GM21737 (cell line): ENCODE measurements around the gene UGT3A1.

Source experiments
- ATAC-seq: cut with Tn5 transposase; IDR thresholded peaks from one replicate; pipeline ENCODE4 v1.9.1; 2021; ENCODE audit warnings: mild to moderate bottlenecking, moderate library complexity; ENCODE audit not compliant: unreplicated experiment

UGT3A1 gene

GRCh38 chr5:35920890-35921289, 70.3 kb downstream of the UGT3A1 start:
- no peak for ATAC-seq

GRCh38 chr5:35919191-35919590, 72.0 kb downstream of the UGT3A1 start:
- no peak for ATAC-seq

DNA sequence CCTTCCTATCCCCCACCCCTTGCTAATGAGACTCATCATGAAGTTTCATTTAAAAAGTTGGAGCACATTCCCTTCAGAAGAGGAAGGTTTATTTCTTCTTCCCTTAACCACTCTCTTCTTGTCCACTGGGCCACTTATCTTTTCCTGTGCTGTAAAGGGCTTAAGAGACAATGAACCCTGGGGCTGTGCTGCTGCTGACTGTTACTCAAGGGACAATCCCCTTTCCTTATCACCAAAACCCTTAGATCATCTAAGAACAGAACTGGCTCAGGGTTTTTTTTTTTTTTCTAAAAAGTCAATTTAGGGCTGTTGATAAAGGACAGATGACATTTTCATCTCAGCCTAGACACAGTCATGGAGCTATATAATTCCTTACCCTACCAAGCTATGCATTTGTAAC, 82.4 kb downstream of the UGT3A1 start:
- ATAC-seq, result no peak

GRCh38 chr5:35908228-35908627, 83.0 kb downstream of the UGT3A1 start:
- ATAC-seq, result no peak

- no peak for ATAC-seq
Observed at GRCh38 chr5:35904443-35905132, 86.6 kb downstream of the UGT3A1 start.

DNA sequence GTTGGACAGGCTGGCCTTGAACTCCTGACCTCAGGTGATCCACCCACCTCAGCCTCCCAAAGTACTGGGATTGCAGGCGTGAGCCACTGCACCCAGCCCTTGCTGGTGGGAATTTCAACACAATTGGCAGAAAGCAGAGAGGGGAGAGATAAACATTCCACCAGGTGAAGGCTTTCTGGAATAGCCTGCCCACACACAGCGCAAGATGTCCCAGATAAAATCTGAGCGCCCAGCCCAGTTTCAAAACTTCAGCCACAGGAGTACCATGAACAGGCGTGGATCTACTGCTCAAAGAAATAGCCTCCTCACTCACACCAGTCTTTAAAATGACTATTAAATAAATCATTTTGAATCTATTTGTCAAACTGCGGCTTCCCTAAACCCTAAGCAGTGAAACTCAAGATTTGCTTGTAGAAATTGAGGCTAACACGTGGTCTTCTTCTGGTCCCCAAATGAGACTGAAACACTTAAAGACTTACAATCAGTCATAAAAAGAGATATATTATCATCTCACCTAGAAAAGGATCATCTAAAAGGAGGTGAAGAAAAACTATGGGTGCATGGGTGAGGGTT, 87.5 kb downstream of the UGT3A1 start:
- no peak for ATAC-seq

DNA sequence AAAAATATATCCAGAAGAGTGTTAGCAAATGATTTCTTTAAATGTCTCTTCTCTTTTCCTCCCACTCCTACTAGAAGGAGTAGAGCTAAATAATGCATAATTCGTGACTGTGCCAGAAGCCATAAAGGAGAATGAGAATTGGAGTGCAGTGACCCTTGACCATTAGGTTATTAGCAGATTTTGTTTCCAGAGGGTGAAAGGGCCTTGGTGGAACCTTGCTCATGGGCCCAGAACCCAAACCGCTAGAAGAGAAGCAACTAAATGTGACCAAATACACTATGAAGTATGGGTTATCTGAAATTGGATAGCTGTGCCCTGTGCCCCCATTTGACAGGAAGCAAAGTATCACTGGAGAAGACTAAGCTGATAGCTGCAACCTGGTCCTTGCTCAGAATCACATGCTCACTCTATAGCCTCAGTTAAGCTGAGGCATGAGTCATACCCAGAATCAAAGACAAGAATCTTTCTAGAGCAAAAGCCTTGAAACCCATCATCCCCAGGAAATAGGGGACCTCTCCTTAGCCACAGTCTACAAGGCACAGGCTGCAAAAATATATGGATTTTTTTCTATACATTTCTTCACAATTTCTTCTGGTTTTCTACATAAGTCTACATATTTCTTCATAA, 89.0 kb downstream of the UGT3A1 start:
- ATAC-seq, result peak; percentile 57
